Measurements from ENCODE around the gene ROBO1.
A peak's percentile ranks its signal among the peaks of the same experiment; 100 is the strongest.
"Not testable (repeated sequence)": the region's sequence is repeated elsewhere in the genome, so short reads cannot be mapped to it uniquely, and the experiment has no call there.

ROBO1 gene

DNA sequence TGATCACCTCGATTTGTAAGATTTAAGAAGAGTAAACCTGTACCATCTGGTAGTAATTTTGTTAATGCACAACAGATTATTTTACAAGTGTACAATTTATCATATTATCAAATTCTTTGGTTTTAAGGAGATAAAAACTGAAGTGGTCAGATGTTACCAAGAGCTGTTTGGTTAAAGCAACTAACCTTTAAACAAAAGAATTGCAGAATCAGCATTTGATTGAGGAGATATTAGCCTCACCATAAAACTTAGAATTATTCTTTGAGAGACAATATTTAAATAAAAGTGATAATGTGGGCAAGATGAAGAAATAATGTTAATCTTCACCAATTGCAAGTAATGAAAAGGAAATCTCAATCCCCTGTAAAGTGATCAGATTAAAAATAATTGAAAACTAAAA lies 1034.9 kb downstream of the ROBO1 start:
- no peak for DNase-seq (ENCODE audit: low read depth)

DNA sequence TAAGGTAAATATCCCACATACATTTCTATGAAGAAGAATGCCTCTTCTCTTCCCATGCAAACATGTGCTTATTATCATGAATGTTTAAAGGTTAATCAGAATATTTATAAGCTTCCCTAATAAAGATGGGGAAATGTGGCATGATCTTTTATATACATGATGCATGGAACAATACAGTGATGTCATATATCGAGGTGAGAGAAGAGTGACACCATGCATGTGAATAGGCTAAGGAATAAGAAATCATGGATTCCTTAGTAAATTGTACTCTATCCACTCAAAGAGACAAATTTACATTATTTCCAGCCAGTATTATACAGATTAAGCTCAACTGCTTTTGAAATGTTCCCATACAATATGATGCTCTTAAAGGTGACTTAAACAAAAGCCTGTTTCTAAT lies 1035.3 kb downstream of the ROBO1 start:
- DNase-seq (ENCODE audit: low read depth) = no peak

DNA sequence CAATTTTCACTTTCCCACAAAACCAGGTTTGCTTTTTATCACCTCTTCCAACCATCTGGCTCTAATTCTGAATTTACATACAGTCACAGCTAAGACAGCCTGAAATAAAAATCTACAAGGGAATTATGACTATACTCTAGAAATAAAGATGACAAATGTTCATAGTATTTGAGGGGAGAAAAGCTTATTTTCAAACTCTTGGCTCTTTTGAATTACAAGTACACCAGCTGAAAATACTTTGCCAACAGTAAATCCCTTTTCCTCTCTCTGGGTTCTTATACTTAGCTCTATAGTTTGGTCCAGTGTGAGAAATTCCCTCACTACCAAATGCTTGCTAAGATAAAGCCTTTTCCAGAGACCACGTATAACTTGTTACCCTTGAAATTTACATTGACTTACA lies 1037.9 kb downstream of the ROBO1 start:
- DNase-seq (ENCODE audit: low read depth) = no peak

DNA sequence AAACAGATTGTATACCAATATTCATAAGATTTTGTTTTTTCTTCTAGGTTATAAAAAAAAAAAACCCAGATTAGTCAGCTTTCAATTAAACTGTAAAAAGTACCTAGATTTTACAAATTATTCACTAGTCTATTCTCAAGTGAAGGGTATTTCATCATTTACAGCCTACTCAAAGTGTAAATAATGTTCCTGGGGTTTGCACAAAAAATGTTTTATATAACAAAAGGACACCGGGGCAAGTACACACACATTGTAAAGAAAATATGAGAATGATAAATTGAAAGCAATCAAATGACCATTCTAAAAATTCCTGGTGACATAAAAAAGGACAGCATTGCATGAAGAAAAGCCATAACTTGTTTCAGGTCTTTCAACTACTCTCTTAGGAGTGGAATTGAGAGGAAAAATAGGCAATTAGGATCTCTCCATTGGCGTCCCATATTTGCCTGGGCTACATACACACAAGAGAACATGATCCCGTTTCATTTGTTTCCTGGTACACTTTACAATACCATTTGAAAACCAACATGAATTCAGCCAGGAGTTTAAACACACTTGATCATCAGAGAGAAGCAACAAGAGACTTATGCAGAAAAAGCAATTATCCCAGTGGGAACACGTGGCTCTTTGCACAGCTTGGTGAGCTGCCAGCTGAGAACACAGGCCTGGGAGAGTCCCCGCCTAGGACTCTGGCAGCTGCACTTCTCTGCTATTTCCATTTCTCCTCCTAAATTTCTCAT lies 1039.2 kb downstream of the ROBO1 start:
- DNase-seq (ENCODE audit: low read depth) = peak; percentile 35

DNA sequence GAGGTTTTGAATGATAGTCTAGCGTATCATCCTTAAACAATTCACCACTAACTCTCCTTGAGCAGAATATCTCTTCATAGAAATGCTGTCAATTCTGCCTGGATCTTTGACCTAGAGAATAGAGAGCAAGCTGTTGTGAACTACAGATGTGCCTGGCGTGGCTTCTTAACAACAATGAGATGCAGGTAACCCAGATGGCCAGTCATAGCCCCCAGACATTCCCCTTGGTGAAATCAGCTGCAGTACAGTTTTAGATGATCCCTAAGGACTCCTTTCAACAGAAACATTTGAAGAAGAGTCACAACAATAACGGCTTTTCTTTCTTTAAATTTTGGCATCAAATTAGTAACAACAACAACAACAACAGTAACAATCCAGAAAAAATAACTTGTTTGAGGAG lies 1041.3 kb downstream of the ROBO1 start:
- no peak for DNase-seq (ENCODE audit: low read depth)

DNA sequence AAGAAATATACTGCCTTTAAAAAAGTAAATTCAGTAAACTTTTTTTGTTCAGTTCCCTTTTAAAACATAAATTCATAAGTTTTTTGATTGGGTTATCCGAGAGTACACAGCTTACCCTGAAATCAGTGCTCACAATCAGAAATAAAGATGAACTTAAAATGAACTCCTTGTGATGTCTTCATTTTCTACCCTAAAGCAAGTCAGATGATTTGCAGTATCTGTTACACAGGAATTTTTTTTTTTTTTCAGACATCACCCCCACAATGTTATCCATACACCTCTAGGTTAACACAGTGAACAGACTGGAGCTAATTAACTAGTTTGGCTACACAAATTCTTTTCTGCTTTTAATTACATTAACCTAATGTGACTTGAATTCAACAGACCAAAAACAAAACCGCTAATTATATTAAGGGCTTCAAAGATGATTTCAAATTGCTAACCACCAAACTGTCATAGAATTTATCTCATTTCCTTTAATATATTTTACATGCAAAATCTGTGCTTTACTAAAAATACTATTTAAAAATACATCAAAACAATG lies 1042.0 kb downstream of the ROBO1 start:
- DNase-seq (ENCODE audit: low read depth) = no peak

DNA sequence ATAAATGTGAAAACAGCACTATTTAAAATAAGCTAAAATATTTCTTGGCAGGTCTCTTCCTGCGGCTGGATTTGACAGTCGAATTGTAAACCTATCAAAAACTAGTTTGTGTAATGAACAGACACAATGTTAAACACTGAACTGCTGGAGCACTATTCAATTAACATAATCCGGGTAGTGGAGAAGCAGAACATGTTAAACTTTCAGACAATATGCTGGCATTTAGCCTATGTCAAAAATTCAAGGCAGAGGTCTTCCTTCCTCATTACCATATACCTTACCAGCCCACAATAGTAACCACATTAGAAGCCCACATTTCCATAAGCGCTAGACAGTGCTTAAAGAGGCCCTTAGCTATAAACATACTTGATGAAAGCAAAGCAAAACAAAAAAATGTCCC lies 1042.9 kb downstream of the ROBO1 start:
- DNase-seq (ENCODE audit: low read depth) = no peak

DNA sequence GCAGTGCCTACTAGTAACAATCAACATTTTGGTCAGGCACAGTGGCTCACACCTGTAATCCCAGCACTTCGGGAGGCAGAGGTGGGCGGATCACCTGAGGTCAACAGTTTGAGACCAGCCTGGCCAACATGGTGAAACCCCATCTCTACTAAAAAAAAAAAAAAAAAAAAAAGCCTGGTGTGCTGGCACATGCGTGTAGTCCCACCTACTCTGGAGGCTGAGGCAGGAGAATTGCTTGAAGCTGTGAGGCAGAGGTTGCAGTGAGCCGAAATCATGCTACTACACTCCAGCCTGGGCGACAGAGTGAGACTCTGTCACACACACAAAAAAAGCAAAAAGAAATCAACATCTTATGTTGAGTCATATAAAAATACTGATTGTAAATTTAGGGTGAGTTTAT lies 1043.4 kb downstream of the ROBO1 start:
- not testable (repeated sequence) for DNase-seq (ENCODE audit: low read depth)

DNA sequence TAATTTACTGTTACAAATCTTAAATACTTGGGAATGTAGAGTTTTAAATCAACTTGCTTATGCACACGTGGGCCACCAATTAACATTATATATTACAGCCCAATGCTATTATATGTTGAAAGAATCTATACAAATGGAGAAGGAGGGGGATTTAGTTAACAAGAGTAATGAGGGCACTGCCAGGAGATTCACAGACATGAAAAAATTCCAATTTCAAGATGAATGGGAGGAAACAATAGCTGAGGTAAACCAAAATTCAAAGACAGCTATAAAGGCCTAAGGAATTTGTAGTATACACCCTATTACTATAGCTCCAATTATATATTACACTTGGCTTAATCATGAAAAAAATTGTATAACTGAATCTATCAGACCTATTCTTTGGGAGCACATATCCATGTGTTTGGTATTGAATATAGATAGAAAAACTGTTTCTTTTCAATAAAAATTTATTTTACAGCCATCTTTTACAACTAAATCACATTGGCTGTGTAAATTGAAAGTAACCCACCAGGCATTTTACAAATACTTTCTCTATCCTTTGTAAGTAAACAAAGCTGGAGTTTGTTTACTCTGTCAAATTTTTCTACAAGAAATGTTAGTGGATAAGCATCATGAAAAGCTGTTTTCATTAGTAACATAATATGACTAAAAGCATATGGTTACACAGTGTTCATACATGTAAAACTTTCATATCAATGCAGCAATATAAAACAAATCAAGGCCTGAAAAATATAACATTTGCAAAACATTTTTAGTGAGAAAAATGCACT lies 1045.8 kb downstream of the ROBO1 start:
- no peak for DNase-seq (ENCODE audit: low read depth)

DNA sequence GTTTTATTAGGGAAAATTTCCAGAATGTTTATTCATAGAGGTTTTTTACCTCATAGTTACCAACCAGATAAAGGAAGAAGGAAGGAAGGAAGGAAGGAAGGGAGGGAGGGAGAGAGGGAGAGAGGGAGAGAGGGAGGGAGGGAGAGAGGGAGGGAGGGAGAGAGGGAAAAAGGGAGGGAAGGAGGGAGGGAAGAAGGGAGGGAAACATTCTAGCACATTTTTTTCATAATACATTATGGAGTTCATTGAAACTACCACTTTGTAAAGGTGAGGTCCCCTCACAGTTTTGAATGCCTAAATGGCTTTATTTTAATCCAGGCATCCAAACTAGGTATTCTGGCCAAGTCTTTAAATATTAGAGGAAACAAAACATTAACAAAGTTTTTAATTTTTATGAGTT lies 1049.1 kb downstream of the ROBO1 start:
- no peak for DNase-seq (ENCODE audit: low read depth)

DNA sequence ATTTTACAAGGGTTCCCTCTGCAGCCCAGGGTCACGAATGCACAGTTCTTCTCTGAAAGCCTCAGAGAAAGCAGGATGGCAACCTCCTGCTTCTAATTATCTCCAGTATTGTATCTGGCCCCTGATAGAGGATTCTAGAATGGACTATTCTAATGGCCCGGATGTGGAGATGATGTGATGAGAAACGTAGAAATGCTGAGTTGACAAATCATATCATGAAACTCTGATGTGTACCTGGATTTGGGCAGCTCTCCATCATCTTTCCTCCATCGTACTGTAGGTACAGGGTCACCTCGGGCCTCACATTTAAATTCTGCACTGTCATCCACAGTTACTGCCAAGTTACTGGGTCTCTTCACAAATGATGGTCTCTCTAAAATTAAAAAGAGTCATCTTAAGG lies 1050.8 kb downstream of the ROBO1 start:
- no peak for DNase-seq (ENCODE audit: low read depth)

DNA sequence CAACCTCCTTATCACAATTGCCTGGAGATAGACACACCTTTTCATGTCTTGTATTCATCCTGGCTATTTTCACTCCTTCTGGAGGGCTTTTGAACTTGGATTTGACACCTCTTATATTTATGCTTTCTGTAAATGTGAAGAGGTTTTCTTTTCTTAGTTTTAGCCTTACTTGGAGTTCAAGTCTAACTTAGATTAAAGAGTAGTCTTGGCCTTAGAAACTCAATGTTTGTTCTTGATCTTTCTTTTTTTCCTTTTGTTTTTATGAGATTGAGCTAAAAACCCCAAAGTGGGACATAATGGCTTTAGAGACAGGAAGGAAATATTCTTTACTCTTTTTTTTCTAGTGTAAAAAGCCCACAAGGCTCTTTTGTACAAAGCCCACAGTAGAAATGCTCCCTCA lies 1054.9 kb downstream of the ROBO1 start:
- DNase-seq (ENCODE audit: low read depth) = no peak

DNA sequence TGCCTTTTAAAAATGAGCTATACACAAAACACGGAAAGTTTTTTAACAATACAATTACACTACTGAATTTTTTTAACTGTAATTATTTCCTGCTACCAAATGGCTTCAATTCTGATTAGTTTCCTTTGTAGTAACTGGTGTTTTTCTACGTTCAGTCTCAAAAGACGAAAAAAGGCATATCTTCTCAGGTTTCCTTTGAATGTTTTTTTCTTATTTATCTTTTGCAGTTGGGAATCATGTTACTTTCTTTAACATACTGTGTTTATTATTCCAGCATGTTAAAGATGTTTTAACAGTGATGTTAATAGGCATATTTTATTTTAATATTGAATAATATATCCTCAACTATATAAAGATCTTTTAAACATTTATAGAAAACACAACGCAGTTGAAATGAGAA lies 1055.5 kb downstream of the ROBO1 start:
- DNase-seq (ENCODE audit: low read depth) = no peak

DNA sequence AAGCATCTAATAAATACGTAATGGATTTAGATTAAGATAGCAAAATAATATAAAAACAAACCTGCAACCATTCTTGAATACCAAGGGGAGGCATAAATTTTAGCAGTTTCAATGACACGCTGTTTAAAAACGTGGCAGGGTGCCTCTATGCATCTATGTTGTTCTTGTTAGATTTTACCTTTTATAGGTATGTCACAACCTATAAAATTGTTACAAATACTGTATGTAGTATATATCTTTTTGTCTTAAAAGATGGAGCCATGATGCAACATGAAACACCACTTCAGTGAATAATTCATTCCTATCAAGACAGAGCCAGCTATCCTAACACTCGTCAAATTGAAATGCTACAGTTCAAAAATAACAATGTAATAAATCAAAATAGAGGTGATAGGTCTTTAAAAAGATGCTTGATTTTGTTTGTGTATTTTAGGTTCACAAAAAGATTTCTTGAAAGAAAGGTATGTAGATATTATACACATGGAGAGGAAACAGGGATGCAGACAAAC lies 1059.2 kb downstream of the ROBO1 start:
- DNase-seq (ENCODE audit: low read depth) = no peak

DNA sequence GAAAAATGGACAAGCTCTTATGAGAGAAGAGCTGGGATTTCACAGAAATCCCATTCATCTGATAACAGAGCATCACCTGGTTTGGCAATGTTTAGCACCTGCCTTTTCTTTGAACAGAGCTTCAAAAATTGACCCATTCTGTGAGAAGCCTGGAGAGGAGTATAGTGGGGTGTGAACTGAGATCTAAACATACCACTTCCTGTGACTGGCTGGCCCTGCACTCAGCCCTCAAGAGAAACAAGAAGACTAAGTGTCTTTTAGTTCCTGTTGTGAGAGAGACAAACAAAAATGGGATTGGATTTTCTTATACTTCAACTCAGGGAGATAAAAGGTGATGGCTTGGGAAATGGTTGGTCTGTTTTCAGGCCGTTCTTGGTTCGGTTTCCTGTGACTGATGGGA lies 1060.2 kb downstream of the ROBO1 start:
- DNase-seq (ENCODE audit: low read depth) = no peak

DNA sequence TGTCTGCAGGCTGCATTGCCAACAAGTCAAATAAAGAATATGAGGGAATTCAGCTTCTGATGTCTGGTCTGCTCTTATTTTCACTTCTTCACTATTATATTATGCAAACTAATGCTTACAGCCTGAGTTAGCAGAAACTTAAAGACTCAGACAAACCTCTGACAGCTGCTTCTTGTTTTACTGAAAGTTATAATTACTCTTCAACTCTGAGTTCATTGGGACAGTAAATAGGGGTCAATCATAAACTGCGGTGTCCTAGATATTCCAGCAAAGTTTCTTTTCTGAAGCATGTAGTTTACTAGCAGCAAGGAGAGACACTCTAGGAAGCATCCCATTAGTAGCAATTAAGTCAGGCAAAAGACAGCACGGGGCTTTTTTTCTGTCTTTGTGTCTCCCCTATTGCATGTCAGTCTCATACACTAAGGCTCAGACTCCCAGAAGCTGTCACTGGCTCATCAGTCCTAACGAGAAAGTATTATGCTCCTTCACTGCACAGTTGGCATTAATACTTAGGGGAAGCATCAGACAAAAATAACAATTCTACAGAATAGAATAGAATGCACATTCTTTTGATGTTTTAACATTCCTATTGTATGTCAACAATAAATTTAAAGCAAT lies 1060.8 kb downstream of the ROBO1 start:
- DNase-seq (ENCODE audit: low read depth) = no peak

DNA sequence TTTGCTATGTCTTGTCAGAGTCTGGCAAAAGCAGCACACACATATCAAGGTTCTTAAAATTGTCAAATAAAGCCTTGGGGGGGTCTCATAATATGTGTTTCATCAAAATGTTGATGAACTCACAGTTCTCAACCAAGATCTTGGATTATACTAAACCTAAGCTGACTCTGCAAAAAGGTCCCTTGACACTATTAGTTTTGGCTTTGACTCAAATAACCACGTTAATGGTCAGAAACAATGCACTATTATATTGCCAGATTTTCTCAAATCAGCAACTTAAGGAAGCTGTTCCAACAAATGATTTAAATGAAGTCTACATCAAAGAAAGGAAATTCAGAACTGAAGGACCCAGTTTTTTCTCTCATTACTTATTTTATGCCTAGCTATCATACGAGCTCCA lies 1063.9 kb downstream of the ROBO1 start:
- no peak for DNase-seq (ENCODE audit: low read depth)

DNA sequence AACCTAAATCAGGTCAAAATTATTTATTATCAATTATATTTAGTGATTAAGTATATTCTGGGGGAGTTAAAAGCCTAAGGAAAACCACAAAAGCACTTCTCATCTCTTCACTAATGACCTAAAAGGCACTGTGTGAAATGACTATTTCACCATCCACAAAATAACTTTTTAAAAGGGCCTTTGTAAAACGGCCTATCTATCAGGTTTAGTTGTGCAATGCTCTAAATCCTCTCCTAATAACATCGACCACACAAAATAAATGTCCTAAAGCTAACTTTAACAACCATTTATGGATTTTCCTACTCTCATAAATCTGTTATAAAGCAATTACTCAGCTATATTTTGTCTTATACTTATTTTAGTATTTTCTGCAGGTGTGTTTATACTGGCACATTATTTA lies 1066.3 kb downstream of the ROBO1 start:
- DNase-seq (ENCODE audit: low read depth) = no peak

DNA sequence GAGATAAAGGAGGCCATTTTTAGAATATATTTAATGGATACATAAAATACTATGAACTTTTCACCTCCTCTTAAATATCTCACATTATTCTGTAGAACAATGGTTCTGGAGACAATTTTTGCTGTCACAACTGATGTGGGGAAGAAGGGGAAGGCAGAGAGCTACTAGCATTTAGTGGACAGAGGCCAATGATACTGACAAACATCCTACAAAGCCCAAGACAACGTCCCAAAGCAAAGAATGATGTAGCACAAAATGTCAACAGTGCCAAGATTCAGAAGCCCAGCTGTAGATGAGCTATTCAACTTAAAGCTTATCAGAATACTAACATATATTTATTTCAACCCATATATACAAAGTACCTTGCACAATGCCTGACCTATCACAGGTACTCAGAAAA lies 1069.4 kb downstream of the ROBO1 start:
- no peak for DNase-seq (ENCODE audit: low read depth)

DNA sequence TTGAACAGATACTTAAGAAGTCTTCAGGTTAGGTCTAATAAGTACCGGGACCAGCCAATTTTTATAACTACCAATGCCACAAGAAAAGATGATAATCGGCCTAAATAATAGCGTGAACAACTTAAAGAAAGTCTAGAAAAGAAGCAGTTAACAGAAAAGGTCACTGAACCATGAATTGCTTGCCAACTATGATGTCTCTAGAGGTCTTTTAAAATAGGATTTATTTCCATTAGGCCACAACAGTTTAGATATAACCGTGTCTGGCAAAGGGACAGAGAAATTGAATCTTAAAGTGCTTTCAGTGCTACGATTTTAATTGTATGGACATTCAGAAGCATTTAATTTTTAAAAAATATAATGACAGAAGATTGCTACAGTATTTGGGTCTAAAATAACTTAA lies 1070.4 kb downstream of the ROBO1 start:
- DNase-seq (ENCODE audit: low read depth) = no peak

DNA sequence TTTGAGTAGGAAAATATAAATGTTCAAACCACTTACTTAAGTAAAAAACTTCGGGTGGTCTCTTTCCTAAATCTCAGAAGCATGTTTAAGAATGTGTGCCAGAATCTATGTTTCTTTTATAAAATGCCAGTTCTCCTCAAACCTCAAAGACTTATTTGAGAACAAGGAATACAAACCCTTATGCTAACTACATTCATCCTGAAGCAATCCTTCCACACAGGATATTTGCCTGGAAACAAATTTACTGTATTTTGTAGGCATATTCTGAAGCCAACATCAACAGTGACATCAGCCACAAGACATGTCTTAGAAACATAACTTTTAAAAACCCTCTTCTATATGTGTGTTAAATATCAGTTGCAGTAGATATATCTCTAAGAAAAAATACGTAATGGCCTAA lies 1077.0 kb downstream of the ROBO1 start:
- no peak for DNase-seq (ENCODE audit: low read depth)

DNA sequence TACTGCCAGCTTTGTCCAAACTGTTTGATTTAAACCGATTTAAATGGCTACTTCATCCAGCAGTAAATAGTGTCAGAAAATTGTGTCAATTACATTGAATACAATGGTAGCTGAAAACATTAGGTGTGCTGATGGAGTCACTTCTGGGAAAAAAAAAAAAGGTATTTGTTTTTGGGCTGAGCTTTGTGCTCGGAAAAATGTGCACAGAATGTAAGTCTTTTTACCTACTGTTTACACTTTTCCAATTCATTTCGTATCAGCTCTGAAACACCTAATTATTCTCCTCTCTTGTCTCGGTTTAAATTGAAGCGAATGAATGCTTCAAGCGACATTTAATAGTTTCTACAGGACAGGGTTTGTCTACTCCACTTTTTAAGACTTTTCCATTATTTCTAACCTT lies 1078.4 kb downstream of the ROBO1 start:
- no peak for DNase-seq (ENCODE audit: low read depth)

DNA sequence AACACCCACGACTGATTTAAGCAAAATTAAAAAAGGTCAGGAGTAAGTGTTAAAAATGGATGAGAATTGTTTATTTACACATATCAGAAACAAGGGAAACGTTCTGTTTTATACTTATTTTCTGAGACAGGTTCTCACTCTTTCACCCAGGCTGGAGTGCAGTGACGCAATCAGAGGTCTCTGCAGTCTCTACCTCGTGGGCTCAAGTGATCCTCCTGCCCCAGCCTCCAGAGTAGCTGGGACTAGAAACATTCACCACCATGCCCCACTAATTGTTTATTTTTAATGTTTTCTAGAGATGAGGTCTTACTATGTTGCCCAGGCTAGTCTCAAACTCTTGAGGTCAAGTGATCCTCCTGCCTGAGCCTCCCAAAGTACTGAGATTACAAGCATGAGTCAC lies 1080.3 kb downstream of the ROBO1 start:
- DNase-seq (ENCODE audit: low read depth) = no peak

Measured in GM04504 (cell line).